ENCODE data around the gene SRSF4. TPM values are rescaled to one million over a fixed set of nuclear protein-coding genes. Genes with fewer than 3 reads are reported as not detected.
"Not testable (repeated sequence)": the region's sequence is repeated elsewhere in the genome, so short reads cannot be mapped to it uniquely, and the experiment has no call there.

SRSF4 gene
- total RNA-seq, 1 donor from 2014 or later: 145 TPM

DNA sequence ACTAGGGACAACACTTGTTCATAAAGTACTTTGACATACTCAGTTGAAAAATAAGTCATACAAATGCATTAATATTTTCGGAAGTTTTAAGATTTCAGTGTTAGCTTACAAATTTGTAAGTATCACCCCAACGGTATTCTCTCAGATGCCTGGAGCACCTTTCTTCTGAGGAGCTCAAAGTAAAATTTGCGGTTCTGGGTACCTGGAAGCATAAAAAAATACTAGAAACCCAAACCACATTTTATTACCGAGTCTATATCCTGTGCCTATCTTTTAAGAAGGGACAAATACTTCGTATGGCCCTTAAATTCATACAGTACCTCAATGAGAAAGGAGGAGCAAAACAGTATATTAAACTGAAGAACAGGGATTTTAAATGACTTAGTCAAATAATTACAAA lies 10.2 kb downstream of the SRSF4 start:
- H3K36me3 Mint-ChIP-seq (ENCODE audit: low read depth): peaks cover 58% of the 10 kb centered on the region

DNA sequence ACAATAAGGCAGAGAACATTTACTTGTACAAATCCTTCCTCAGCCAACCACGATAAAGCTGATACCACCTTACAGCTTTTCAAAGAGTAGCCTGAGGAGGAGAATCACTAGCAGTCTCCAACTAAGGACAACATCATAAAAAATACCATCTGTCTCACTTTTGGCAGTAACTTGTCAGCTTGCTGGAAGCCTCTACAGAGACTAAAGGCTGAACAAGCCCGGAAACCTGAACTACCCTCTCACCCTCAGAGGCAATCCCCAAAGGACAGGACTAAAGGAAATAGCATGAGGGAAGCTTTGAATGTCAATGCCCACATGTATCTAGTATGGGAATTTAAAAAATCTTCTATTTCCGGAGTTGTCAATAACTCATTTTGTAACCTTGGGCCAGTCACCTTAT lies 10.6 kb downstream of the SRSF4 start:
- DNase-seq (ENCODE audit: low spot score): no peak
- H3K9me3 Mint-ChIP-seq: no peaks in the 10 kb centered on the region
- peaks cover 58% of the 10 kb centered on the region for H3K36me3 Mint-ChIP-seq (ENCODE audit: low read depth)
- no peak overlapping the region for H3K4me3 Mint-ChIP-seq (ENCODE audit: low read depth)
- peak overlapping the region; percentile 54 for H3K27ac Mint-ChIP-seq
- H3K27me3 Mint-ChIP-seq (ENCODE audit: low read depth): no peaks in the 10 kb centered on the region
- intact Hi-C loops (cut with micrococcal nuclease): no loop called here
- H3K4me1 Mint-ChIP-seq (ENCODE audit: low read depth): peaks cover 38% of the 10 kb centered on the region

More for the DNA sequence above, 10.2 kb downstream of the SRSF4 start:
- Mint-ChIP-seq H3K27me3 (ENCODE audit: low read depth) (no peaks in the 10 kb centered on the region), H3K4me3 (ENCODE audit: low read depth) (peak overlapping the region; percentile 21), H3K9me3 (no peaks in the 10 kb centered on the region), H3K4me1 (ENCODE audit: low read depth) (peaks cover 38% of the 10 kb centered on the region), H3K27ac (peak overlapping the region; percentile 38)
- intact Hi-C loops (cut with micrococcal nuclease): no loop called here
- no peak for DNase-seq (ENCODE audit: low spot score)

DNA sequence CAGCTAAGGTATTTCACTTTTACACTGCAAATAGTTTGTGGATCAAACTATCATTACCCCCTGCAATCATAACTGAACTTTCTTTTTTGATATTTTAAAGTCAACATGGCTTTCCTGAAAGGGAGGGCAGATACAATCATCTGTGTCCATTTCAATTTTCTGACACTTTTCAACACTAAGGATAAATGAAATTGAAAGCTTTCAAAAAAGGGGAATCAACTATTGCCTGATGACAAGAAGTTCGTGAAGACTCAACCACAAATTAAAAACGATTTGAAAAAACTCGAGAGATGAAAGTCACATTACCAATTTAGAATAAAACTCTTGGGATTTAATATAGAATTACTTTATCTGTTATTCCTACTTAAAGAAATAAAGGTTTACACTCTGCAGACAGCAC lies 11.7 kb downstream of the SRSF4 start:
- Mint-ChIP-seq H3K4me1 (ENCODE audit: low read depth) (peaks cover 44% of the 10 kb centered on the region), H3K27me3 (ENCODE audit: low read depth) (no peaks in the 10 kb centered on the region), H3K36me3 (ENCODE audit: low read depth) (peaks cover 69% of the 10 kb centered on the region), H3K4me3 (ENCODE audit: low read depth) (no peak overlapping the region), H3K9me3 (no peaks in the 10 kb centered on the region), H3K27ac (peak overlapping the region; percentile 24)
- no peak for DNase-seq (ENCODE audit: low spot score)
- intact Hi-C loops (cut with micrococcal nuclease): no loop called here

DNA sequence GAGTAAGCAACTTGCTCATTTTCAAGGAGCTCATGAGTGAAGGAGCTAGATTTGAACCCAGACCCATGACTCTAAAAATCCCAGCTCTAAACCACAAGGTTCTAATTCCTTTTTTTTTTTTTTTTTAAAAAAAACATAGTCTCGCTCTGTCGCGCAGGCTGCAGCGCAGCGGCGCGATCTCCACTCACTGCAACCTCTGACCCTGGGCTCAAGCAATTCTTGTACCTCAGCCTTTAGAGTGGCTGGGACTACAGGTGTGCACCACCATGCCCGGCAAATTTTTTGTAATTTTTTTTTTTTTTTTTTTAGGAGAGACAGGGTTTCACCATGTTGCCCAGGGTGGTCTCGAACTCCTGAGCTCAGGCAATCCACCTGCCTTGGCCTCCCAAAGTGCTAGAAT lies 13.8 kb downstream of the SRSF4 start:
- Mint-ChIP-seq H3K27ac (no peak overlapping the region), H3K4me3 (ENCODE audit: low read depth) (no peak overlapping the region), H3K27me3 (ENCODE audit: low read depth) (no peaks in the 10 kb centered on the region), H3K36me3 (ENCODE audit: low read depth) (peaks cover 83% of the 10 kb centered on the region), H3K4me1 (ENCODE audit: low read depth) (peaks cover 45% of the 10 kb centered on the region), H3K9me3 (no peaks in the 10 kb centered on the region)
- intact Hi-C loops (cut with micrococcal nuclease): no loop called here
- no peak for DNase-seq (ENCODE audit: low spot score)

DNA sequence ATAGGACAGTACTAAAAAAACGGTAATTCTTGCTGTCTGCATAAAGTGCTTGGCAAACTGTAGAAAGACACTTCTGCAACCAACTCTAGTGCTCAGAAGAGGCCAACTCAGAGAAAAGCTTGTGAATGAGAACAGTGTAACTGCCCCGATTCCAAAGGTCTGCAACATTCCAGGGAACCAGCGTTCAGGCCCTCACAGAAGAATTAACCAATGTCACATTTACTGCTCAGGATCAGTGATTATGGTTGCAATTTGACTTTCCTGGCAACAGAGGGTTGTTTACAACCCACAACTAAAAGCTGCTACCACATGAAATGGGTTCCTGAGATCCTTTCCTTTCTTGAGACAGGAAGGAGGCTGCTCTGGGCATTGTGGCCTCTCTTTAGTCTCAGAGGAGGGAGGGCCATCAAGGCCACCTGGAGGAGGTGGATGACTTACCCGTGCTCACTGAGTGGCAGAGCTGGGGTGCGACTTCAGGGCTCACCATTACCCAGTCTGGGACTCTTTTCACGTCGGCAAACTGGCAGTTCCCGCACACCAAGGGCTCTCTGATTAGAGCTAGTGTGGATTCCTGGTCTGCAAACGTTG lies 15.3 kb downstream of the SRSF4 start:
- H3K27ac Mint-ChIP-seq: peak overlapping the region; percentile 17
- H3K4me3 Mint-ChIP-seq (ENCODE audit: low read depth): no peak overlapping the region
- intact Hi-C loops (cut with micrococcal nuclease): no loop called here
- H3K4me1 Mint-ChIP-seq (ENCODE audit: low read depth): peaks cover 39% of the 10 kb centered on the region
- no peaks in the 10 kb centered on the region for H3K9me3 Mint-ChIP-seq
- H3K27me3 Mint-ChIP-seq (ENCODE audit: low read depth): no peaks in the 10 kb centered on the region
- H3K36me3 Mint-ChIP-seq (ENCODE audit: low read depth): peaks cover 77% of the 10 kb centered on the region
- no peak for DNase-seq (ENCODE audit: low spot score)

DNA sequence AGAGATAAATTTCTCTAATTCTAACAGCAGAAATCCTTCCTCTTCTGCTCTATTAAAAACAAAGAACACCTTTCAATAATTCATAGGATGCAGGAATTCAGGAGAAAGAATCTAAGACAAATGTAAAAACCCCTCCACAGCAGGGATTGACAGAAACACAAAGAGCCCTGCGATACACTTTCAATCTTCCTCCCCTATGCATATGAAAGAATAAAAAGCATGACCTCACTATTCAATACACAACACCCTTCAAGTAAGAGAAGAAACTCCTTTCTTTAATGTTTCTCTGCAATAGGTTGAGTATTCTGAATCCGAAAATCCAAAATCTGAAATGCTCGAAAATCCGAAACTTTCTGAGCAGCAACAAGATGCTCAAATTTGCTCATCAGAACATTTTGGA lies 17.1 kb downstream of the SRSF4 start:
- H3K4me3 Mint-ChIP-seq (ENCODE audit: low read depth): no peak overlapping the region
- intact Hi-C loops (cut with micrococcal nuclease): no loop called here
- peaks cover 73% of the 10 kb centered on the region for H3K36me3 Mint-ChIP-seq (ENCODE audit: low read depth)
- peaks cover 30% of the 10 kb centered on the region for H3K4me1 Mint-ChIP-seq (ENCODE audit: low read depth)
- peak overlapping the region; percentile 13 for H3K27ac Mint-ChIP-seq
- no peak for DNase-seq (ENCODE audit: low spot score)
- no peaks in the 10 kb centered on the region for H3K27me3 Mint-ChIP-seq (ENCODE audit: low read depth)
- H3K9me3 Mint-ChIP-seq: no peaks in the 10 kb centered on the region

DNA sequence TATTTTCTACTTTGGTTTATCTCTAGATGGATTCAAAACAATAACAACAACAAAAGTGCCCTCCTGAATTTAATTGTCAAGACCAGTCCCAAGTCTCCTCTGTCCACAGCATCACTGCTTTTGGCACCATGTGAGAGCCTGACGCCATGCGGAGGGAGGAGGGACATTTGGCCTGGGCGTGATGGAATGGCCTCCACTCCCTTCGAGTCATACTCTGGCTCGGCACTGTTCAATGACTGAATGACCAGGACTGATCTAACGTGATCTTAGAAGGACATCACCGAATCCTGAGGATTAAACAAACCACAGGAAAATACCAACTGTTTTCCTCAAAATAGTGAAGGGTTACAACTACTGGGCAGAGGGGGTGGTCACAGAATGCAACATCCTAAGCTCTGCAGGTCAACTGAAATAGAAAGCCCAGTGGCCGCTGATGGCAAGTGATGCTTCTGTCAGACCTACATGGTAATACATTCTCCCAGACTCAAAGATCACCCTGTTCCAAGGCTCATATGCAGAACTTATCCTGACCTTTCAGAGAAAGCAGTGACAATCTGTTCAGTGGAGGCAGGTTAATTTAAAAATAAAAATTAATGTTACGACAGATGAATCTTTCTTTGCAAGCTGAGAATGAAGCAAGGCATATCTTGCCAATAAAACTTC lies 19.1 kb downstream of the SRSF4 start:
- DNase-seq (ENCODE audit: low spot score): no peak
- Mint-ChIP-seq H3K9me3 (no peaks in the 10 kb centered on the region), H3K4me3 (ENCODE audit: low read depth) (no peak overlapping the region), H3K4me1 (ENCODE audit: low read depth) (peaks cover 22% of the 10 kb centered on the region), H3K36me3 (ENCODE audit: low read depth) (peaks cover 77% of the 10 kb centered on the region), H3K27me3 (ENCODE audit: low read depth) (no peaks in the 10 kb centered on the region), H3K27ac (no peak overlapping the region)
- intact Hi-C loops (cut with micrococcal nuclease): no loop called here

DNA sequence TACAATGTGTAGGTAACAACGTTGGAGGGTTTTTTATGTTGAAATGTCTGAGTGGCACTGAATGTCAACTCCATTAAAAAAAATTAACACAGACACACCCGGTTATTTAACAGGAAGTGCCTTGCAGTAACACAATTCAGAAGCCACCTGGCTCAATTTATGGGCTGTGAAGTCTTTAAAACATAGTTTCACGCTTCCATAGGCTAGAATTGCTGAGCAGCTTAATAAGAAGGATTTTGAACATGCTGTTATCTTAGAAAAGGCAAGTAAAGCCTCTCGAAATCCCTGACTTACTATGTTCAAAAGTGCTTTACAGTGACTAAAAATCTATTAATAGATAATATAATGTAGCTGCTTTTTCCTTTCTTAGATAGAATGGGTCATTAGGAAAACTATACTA lies 19.7 kb downstream of the SRSF4 start:
- intact Hi-C loops (cut with micrococcal nuclease): no loop called here
- Mint-ChIP-seq H3K9me3 (no peaks in the 10 kb centered on the region), H3K27ac (no peak overlapping the region), H3K36me3 (ENCODE audit: low read depth) (peaks cover 79% of the 10 kb centered on the region), H3K27me3 (ENCODE audit: low read depth) (no peaks in the 10 kb centered on the region), H3K4me1 (ENCODE audit: low read depth) (peaks cover 22% of the 10 kb centered on the region), H3K4me3 (ENCODE audit: low read depth) (no peak overlapping the region)
- no peak for DNase-seq (ENCODE audit: low spot score)

DNA sequence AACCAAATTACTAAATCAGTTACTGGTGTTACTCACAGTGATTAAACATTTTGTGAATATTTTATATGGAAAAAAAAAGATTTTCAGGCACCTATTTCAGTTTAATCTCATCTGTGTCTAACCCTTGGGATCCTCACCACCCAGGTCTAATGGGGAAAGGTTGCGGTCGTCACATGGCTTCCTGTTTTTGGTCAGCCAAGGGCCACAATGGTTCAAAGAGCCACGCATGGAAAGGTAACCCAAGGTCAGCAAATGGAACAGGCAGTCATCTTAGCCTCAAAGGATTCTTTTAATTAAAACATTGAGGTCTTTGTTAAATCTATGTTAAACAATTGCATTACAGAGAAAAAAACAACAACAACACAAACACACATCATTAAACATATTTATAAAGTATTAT lies 21.9 kb downstream of the SRSF4 start:
- no peaks in the 10 kb centered on the region for H3K27me3 Mint-ChIP-seq (ENCODE audit: low read depth)
- H3K4me1 Mint-ChIP-seq (ENCODE audit: low read depth): peaks cover 9% of the 10 kb centered on the region
- H3K9me3 Mint-ChIP-seq: no peaks in the 10 kb centered on the region
- intact Hi-C loops (cut with micrococcal nuclease): no loop called here
- no peak overlapping the region for H3K4me3 Mint-ChIP-seq (ENCODE audit: low read depth)
- H3K27ac Mint-ChIP-seq: no peak overlapping the region
- no peak for DNase-seq (ENCODE audit: low spot score)
- peaks cover 74% of the 10 kb centered on the region for H3K36me3 Mint-ChIP-seq (ENCODE audit: low read depth)

DNA sequence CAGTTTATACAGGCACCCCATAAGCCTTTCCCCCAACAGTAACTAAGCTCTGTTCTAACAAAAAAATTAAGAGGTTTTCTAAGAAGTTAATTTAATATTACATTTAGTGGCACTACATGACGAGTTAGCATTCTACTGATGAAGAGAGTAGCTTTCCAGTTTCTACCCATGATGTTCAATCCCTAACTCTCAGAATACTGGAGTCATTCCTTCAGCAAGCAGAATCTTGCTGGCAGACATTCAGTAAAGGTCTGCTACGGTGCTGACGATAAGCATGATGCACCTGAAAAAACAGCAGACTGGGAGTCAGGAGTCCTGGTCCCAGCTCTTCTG lies 24.5 kb downstream of the SRSF4 start:
- H3K36me3 Mint-ChIP-seq (ENCODE audit: low read depth): peaks cover 75% of the 10 kb centered on the region
- H3K9me3 Mint-ChIP-seq: no peaks in the 10 kb centered on the region
- peaks cover 3% of the 10 kb centered on the region for H3K4me1 Mint-ChIP-seq (ENCODE audit: low read depth)

DNA sequence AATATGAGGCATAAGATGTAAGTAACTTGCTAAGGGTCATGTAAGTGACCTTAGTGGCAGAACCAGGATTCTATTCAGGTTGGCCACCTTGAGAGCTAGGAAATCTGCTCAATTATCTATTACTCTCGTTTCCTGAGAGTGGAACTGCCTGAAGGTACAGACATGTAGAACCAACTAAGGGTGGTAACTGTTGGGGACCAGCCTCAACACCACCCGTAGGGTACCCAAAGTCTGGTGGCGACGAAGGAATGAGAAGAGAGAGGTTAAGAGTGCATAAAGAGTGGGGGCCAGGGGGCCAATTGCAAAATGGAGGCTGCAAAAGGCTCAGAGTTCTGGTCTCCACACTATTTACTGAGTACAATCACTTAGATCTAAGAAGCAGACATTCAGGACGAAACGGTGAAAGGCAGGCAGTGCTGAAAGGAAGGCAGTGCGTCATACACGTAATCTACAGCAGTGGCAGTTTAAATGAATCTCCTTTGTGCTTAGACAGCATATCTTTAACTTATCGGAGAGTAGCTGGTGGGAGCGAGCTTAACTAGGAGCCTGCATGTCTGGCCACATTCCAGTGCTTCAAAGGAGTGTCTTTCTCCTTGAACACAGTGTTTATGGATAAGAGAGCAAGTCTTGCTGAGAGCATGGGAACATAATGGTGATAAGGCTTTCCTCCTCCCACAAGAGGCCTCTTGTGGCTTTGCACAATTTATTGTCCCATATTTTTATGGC lies 25.0 kb downstream of the SRSF4 start:
- intact Hi-C loops (cut with micrococcal nuclease): no loop called here
- Mint-ChIP-seq H3K27me3 (ENCODE audit: low read depth) (no peaks in the 10 kb centered on the region), H3K9me3 (no peaks in the 10 kb centered on the region), H3K27ac (no peak overlapping the region), H3K4me3 (ENCODE audit: low read depth) (no peak overlapping the region), H3K4me1 (ENCODE audit: low read depth) (peaks cover 3% of the 10 kb centered on the region), H3K36me3 (ENCODE audit: low read depth) (peaks cover 78% of the 10 kb centered on the region)
- no peak for DNase-seq (ENCODE audit: low spot score)

More for the DNA sequence above, 24.5 kb downstream of the SRSF4 start:
- DNase-seq (ENCODE audit: low spot score): no peak
- H3K27ac Mint-ChIP-seq: no peak overlapping the region
- H3K27me3 Mint-ChIP-seq (ENCODE audit: low read depth): no peaks in the 10 kb centered on the region
- intact Hi-C loops (cut with micrococcal nuclease): no loop called here
- H3K4me3 Mint-ChIP-seq (ENCODE audit: low read depth): no peak overlapping the region

DNA sequence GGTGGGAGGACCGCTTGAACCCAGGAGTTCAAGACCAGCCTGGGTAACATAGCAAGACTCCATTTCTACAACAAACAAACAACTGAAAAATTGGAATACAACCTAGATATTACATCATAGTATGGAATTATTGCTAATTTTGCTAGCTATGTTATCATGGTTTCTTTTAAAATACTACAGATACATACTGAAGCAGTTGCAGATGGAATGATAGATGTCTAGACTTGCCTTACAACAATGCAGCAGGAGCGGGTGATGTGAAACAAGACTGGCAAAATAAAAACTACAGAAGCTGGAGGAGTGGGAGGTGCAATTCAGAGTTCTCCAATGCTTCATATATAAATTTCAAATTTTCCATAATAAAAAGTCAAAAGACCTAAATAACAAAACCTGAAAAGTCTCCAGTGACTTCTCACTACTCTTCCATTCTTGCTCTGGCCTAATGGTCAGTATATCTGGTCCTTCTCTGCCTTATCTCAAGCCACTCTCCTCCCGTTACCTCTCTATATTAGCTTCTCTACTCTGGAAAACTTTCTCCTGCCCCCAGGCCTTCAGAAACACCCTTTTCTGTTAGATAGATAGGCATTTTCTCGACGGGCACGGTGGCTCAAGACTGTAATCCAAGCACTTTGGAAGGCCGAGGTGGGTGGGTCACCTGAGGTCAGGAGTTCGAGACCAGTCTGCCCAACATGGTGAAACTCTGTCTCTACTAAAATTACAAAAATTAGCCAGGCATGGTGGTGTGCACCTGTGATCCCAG lies 29.5 kb downstream of the SRSF4 start:
- Mint-ChIP-seq H3K4me1 (ENCODE audit: low read depth) (no peaks in the 10 kb centered on the region), H3K27me3 (ENCODE audit: low read depth) (no peaks in the 10 kb centered on the region), H3K27ac (no peak overlapping the region), H3K36me3 (ENCODE audit: low read depth) (peaks cover 93% of the 10 kb centered on the region), H3K9me3 (no peaks in the 10 kb centered on the region), H3K4me3 (ENCODE audit: low read depth) (no peak overlapping the region)
- intact Hi-C loops (cut with micrococcal nuclease): no loop called here
- DNase-seq (ENCODE audit: low spot score): no peak

DNA sequence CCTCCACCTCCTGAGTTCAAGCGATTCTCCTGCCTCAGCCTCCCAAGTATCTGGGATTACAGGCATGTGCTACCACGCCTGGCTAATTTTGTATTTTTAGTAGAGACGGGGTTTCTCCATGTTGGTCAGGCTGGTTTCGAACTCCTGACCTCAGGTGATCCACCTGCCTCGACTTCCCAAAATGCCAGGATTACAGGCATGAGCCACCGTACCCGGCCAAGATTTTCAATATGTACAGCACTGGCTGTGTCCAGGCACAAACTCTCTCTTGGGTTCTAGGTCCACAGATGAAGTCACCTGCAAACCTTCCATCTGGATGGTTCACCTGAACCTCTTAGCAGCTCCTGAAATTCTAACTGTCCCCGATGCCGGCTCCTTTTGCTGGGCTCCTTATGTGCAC lies 31.4 kb downstream of the SRSF4 start:
- H3K27ac Mint-ChIP-seq; intact Hi-C loops (cut with micrococcal nuclease); H3K27me3 Mint-ChIP-seq (ENCODE audit: low read depth); H3K4me3 Mint-ChIP-seq (ENCODE audit: low read depth); H3K4me1 Mint-ChIP-seq (ENCODE audit: low read depth); DNase-seq (ENCODE audit: low spot score); H3K9me3 Mint-ChIP-seq: not testable (repeated sequence)
- peaks cover 94% of the 10 kb centered on the region for H3K36me3 Mint-ChIP-seq (ENCODE audit: low read depth)
